HG03378 (cell line): ENCODE results near the gene CLIP2.

ENCODE experiments used
- ATAC-seq: cut with Tn5 transposase; IDR thresholded peaks from one replicate; pipeline ENCODE4 v1.9.1; 2021; ENCODE audit warnings: mild to moderate bottlenecking, moderate library complexity; ENCODE audit not compliant: unreplicated experiment

CLIP2 gene

GRCh38 chr7:74269757-74270277, 19.4 kb upstream of the CLIP2 start:
- ATAC-seq: no peak

DNA sequence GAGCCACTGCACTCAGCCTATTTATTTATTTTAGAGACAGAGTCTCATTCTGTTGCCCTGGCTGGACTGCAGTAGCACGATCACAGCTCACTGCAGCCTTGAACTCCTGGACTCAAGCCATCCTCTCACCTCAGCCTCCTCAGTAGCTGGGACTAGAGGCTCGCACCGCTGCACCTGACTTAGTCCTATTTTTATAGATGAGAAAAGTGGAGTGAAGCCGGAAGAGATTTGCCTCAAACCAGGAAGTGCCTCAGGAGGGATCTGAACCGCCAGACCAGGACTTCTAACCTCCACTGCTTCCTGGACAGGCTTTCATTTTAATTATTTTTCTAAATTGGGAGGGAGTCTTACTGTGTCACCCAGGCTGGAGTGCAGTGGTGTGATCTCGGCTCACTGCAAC, 17.5 kb upstream of the CLIP2 start:
- no peak for ATAC-seq

DNA sequence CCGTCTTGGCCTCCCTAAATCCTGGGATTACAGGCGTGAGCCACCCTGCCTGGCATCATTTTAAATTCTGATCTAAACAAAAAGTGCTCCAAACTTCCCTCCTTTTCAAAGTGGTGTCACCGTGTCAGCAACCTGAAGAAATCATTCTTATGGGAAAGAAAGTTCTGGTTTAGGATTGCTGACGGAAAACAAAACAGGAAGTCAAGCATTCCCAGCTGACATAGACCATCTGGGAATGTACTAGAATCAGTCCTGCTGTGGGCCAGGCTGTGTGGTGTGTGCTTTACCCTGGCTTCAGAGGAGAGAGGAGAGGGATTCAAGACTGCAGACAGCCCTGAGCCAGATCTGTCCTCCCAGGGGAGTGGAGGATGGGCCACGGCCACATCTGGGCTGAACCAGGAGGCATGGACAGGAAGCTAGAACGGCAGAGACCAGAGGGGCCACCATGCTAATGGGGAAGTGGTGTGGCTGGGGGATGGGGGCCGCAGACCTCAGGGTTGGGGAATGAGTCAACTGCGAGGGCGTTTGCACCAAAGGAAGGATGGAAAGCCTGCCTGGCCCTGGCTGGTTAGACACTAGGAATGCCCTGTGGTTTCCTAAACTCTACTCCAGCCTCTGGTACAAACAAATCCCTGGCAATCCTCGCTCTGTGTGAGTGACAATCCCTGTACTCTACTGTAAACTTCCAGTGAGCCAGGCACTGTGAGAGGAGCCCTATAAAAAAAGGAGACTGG, 16.7 kb upstream of the CLIP2 start:
- ATAC-seq: peak; percentile 62

GRCh38 chr7:74275401-74275881, 13.8 kb upstream of the CLIP2 start:
- no peak for ATAC-seq

DNA sequence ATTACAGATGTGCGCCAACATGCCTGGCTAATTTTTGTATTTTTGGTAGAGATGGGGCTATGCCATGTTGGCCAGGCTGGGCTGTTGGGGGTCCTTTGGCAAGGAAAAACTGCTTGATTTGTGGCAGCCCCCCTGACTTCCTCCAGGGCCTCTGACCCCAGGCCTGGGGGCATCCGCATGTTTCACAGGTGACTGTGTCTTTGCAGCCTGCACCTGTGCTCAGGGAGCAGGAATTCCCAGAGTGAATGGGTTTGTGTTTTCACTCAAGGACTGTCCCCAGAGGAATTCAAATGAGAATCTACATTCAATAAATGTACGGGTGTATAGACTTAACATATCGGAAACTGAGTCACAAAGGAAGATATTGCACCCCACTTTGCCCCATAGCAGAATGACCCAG, 11.6 kb upstream of the CLIP2 start:
- ATAC-seq: no peak

- no peak for ATAC-seq
Observed at GRCh38 chr7:74280985-74281384, 8.2 kb upstream of the CLIP2 start.

DNA sequence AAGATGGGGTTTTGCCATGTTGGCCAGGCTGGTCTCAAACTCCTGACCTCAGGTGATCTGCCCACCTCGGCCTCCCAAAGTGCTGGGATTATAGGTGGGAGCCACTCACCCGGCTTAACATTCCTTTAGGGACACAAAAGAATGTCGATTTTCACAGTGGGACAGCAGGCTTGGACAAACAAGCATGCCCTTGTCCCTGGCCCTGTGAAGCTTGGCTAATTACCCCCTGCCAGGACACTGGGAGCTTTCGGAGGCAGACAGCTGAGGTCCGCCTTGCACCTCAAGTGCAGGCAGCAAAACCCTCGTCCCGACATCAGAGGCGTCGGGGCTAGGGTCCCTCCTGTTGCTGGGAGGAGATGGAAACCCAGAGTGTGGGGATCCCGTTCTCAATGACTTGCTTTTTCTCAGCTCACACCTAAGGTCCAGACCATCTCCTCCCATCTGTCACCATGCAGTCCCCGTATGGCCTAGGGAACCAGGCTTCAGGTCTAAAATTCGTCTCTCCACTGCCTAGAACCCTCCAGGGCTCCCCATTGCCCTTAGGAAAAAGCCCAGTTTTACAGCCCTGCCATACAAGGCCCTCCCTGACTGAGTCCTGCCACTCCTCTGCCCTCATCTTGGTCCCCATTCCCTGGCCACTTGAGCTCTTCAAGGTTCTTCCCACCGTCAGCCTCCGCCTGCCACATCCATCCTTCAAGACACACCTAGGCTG, 6.3 kb upstream of the CLIP2 start:
- no peak for ATAC-seq

GRCh38 chr7:74283858-74284447, 5.3 kb upstream of the CLIP2 start:
- no peak for ATAC-seq

DNA sequence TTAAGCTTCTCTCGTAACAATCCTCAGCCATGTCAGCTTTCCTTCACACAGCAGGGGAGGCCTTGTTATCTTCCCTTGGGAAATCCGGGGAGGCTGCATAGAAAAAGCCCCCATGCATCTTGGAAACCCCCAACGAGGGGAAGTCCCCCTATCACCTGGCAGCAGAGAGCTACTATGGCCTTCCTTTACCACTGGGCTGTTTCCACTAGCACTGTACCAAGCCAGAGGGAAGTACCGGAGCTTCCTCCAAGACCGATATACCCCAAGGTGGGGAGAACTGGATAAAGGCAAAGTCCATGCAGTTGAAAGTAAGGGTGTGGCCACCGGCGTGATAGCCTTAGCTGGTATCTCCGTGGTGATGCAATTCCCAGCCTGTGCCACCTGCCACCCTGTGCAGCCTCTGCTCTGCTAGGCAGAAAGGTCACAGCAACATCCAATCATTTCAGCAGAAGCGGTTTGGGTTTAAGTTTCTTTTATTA, 4.4 kb upstream of the CLIP2 start:
- peak; percentile 48 for ATAC-seq

- no peak for ATAC-seq
Observed at GRCh38 chr7:74286131-74286530, 3.1 kb upstream of the CLIP2 start.

DNA sequence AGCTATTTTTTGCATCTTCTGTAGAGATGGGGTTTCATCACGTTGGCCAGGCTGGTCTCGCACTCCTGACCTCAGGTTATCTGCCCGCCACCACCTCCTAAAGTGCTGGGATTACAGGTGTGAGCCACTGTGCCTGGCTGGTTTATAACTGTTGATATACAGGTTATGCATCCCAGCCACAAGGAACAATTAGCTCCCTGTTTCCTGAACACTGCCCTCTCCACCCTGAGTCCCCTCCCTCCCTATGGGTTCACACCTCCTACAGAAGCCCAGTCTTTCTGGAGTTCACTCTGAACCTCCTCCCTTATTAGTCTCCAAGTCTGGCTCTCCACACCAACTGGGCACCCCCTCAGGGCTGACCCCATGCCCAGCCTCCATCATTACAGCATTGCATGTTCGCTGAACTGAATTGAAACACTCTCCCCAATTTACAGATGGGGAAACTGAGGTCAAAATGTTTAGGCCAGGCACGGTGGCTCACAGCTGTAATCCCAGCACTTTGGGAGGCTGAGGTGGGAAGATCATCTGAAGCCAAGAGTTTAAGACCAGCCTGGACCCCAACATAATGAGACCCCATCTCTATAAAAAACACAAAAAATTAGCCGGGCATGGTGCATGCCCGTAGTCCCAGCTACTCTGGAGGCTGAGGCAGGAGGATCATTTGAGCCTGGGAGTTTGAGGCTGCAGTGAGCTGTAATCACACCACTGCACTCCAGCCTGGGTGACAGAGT, 1.7 kb upstream of the CLIP2 start:
- no peak for ATAC-seq

GRCh38 chr7:74288034-74288881, 949 bp upstream of the CLIP2 start:
- no peak for ATAC-seq

- ATAC-seq: no peak
Observed at GRCh38 chr7:74289659-74290552, 699 bp downstream of the CLIP2 start.

- ATAC-seq: no peak
Observed at GRCh38 chr7:74290553-74290950, 1.3 kb downstream of the CLIP2 start.

DNA sequence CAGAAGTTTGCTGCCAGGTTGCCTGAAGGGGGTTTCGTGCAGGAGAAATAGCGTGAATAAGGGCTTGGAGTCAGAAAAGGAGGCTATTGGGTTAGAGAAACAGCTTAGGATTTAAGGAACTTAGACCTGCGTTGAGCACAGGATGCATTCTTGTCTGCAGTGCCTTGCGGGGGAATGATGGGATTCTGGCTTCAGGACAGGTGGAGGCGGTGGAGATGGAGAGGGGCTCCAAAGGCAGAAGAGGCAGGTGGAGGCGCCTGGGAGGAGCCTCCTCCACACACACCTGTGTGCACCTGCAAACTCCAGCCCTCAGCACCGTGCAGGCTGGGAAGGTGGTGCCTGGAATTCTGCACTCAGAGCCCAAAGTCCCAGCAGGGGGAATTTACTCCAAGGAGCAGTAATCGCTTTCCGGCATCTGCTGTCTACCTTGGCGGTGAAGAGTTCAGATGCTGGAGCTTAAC, 1.8 kb downstream of the CLIP2 start:
- ATAC-seq: no peak

DNA sequence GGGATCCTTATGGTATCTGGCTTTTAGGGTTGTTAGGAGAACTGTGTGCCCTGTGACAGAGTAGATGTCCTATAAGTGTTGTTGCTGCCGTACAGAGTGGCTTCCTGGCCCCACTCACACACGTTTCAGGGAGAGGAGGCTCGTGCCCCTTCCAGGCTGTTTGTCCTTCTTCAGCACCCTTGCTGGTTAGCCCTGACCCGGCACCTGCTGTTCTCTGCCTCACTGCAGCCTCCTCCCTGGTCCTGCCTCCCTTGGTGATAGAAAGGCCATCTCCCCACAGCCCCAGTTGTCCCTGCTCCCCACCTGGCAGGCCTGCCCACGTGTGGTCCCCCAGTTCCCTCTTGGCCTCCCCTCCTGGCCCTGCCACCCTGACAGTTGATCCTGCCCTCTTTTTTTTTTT, 2.3 kb downstream of the CLIP2 start:
- ATAC-seq: no peak

DNA sequence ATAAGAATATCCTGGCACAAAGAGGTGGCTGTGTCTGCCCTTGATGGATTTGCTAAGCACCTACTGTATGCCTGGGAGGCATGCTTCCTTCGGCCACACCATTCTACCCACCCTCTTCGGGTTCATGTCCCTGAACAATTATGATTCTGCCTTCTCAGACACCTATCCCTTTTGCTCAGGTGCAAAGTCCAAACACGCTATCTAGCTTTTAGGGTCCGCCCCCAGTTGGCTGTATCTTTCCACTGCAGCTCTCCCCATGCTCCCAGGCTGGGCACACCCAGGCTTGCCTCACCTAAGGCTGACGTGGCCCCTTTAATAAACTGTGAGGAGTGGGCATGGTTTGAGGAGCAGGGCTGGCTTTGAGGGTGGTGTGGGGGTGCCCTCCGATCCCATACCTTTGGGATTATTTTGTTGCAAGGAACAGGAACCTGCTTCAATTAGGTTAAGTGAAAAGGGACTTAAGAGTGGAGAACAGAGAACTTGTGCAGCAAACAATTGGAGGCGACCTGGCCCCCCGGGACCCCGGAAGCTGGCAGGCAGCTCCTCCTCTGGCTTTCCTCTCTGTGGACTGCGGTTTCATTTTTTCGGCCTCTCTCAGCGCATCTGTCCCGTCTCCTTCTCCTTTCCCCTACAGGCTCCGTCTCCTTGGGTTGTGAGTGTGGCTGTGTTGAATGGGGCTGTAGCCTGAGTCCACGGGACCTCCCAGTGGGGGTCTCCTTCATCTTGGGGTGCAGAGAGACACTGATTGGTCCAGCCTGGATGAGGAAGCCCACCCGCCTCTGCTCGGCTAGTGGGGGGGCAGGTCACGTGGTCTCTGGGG, 3.8 kb downstream of the CLIP2 start:
- no peak for ATAC-seq

DNA sequence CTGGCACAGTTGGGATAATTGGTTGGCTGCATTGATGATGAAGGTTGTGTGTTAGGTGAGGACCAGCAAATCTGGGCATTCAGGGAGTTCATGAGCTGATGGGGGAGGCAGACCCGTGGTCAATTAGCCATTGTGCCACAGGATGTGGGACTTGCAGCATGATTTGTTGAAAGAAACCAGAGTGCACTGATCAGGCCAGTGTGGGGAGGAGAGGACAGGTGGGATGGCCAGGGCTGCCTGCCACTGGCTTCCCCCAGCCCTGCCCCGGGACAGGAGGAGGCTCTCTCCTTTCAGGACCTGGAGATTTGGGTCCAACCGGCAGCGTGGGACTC, 4.3 kb downstream of the CLIP2 start:
- ATAC-seq: no peak
